ENCODE data around the gene MARK3.

DNA sequence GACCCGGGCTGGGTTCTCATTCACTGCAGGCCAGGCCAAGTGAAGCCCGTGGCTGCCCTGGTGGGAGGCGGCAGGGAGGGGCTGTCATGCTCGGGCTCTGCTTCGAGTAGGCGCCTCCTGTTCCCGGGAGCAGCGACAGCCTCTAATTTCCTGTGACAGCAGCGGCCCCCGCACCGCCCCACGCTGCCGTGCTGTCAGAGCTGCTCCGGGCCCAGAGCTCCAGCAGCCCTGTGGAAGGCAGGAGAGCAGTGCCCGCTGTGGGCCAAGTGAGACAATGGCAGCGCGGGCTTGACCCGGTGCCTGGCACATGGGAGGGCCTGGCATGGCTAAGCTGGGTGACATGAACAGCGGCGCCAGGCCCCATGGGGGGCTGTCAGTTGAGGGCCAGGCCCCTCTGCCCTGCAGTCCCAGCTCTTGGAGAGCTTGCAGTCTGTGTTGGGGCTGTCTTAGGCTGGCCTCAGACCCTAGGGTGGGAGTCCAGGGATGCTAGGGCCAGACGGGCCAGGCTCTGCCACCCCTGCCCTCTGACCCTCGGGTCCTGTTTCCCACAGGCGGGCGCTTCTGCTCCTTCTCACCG lies 148.9 kb downstream of the MARK3 start:
- TF ChIP-seq GABPA (IDR thresholded peaks at IDR 0.05; ENCODE audit: low read depth), result no peak
- no peak for TF ChIP-seq TCF7 (IDR thresholded peaks at IDR 0.05; ENCODE audit: borderline replicate concordance)
- TF ChIP-seq USF2 (IDR thresholded peaks at IDR 0.05; ENCODE audit: borderline replicate concordance, low read depth, low read length), result no peak
- TF ChIP-seq CTCF (IDR thresholded peaks at IDR 0.05 in 2 of 3, conservative IDR thresholded peaks at IDR 0.05 in 1 of 3; ENCODE audit: control insufficient read depth in 2 of 3, extremely low read depth in 1 of 3, insufficient read depth in 1 of 3, low read depth in 3 of 3, low read length in 3 of 3), result no peak
- TF ChIP-seq POLR2AphosphoS5 (IDR thresholded peaks at IDR 0.05; ENCODE audit: low read length), result no peak
- TF ChIP-seq SMC3 (IDR thresholded peaks at IDR 0.05; ENCODE audit: borderline replicate concordance, low read length), result no peak
- no peak for TF ChIP-seq SPI1 (IDR thresholded peaks at IDR 0.05; ENCODE audit: borderline replicate concordance, insufficient read depth, low read depth, low read length)
- TF ChIP-seq SIN3A (IDR thresholded peaks at IDR 0.05; ENCODE audit: low read depth, low read length), result no peak
- no peak for TF ChIP-seq CHD1 (IDR thresholded peaks at IDR 0.05; ENCODE audit: low read depth, low read length)
- no peak; the same call in 1 of the 2 replicates for TF ChIP-seq POLR2A (IDR thresholded peaks at IDR 0.05; ENCODE audit: low read depth, low read length)
- TF ChIP-seq SP1 (IDR thresholded peaks at IDR 0.05; ENCODE audit: low read depth, low read length), result no peak
- TF ChIP-seq EGR1 (IDR thresholded peaks at IDR 0.05; ENCODE audit: borderline replicate concordance in 1 of 2, low read depth in 2 of 2, low read length in 2 of 2), result no peak
- TF ChIP-seq ELK1 (IDR thresholded peaks at IDR 0.05; ENCODE audit: low read depth, low read length), result no peak

Data from GM12878 (cell line).